Activated CD4-positive, alpha-beta T cell treated with anti-CD3 and anti-CD28 coated beads, Interleukin-2, amount 10 ng/mL, durations not matched to agents 7 days and 5 days (primary cell): Measurements from ENCODE around the gene ZNF608. TPM values are rescaled to one million over a fixed set of nuclear protein-coding genes. Genes with fewer than 3 reads are reported as not detected.

Source experiments
- CTCF ChIA-PET: fragments of 350-600 bp; sonication (Branson Sonifier 250); formaldehyde crosslinking; loops from one replicate; lab custom pipeline; 2021; ENCODE audit warnings: antibody characterized with exemption; lab: Charles Lee
- POLR2A ChIA-PET: fragments of 350-600 bp; sonication (Branson Sonifier 250); formaldehyde crosslinking; loops from one replicate; lab custom pipeline; 2021; ENCODE audit warnings: antibody characterized with exemption; lab: Charles Lee
- DNase-seq: peaks from one replicate; pipeline ENCODE4 v3.0.0-alpha.2; 2020
- H3K27ac Mint-ChIP-seq: one replicate; pipeline ENCODE4 v1.8.0; 2021; ENCODE audit warnings: mild to moderate bottlenecking, moderate library complexity, mixed read lengths
- H3K27me3 Mint-ChIP-seq: one replicate; pipeline ENCODE4 v1.8.0; 2021; ENCODE audit warnings: mixed read lengths
- H3K36me3 Mint-ChIP-seq: one replicate; pipeline ENCODE4 v1.8.0; 2021; ENCODE audit warnings: low read depth, mixed read lengths
- H3K4me1 Mint-ChIP-seq: one replicate; pipeline ENCODE4 v1.8.0; 2021; ENCODE audit warnings: mixed read lengths
- H3K4me3 Mint-ChIP-seq: one replicate; pipeline ENCODE4 v1.8.0; 2021; ENCODE audit warnings: mild to moderate bottlenecking, moderate library complexity, mixed read lengths
- H3K9me3 Mint-ChIP-seq: one replicate; pipeline ENCODE4 v1.8.0; 2021; ENCODE audit warnings: mixed read lengths
- total RNA-seq, 2 experiments: library from RNA; stranded (reverse); gene quantifications; one replicate each; pipeline ENCODE4 v1.2.3, GENCODE V29; 2021

ZNF608 gene
- total RNA-seq: not detected

- no peak for DNase-seq
- Mint-ChIP-seq H3K27me3 (peaks cover 19% of the 10 kb centered on the region), H3K36me3 (no peaks in the 10 kb centered on the region), H3K4me1 (peaks cover 20% of the 10 kb centered on the region), H3K4me3 (no peak within 1 kb of the TSS), H3K9me3 (no peaks in the 10 kb centered on the region), H3K27ac (no peak within 1 kb of the TSS)
- ChIA-PET POLR2A (interaction anchor here (0.6 kb wide), 1 partner anchor 15 kb away, joined by 4 read pairs; no protein-coding TSS in a partner anchor), CTCF (no interaction called here)
These were observed at the start of gene ZNF608 for GRCh38 chr5:124745928-124746915. Gene ZNF608 (minus strand): TSS chr5:124746639. CDS start chr5:124744989, 1,650 bp downstream.

- DNase-seq: no peak
- Mint-ChIP-seq H3K4me3 (no peak overlapping the region), H3K4me1 (no peaks in the 10 kb centered on the region), H3K9me3 (peaks cover 3% of the 10 kb centered on the region), H3K27ac (no peak overlapping the region), H3K36me3 (no peaks in the 10 kb centered on the region), H3K27me3 (no peaks in the 10 kb centered on the region)
- CTCF ChIA-PET: no interaction called here
- POLR2A ChIA-PET: no interaction called here
These were observed 49.4 kb upstream of the ZNF608 start for GRCh38 chr5:124795829-124796228.

GRCh38 chr5:124790895-124791732 is 44.7 kb upstream of the ZNF608 start:
- Mint-ChIP-seq H3K9me3 (peaks cover 5% of the 10 kb centered on the region), H3K4me3 (no peak overlapping the region), H3K27ac (no peak overlapping the region), H3K27me3 (no peaks in the 10 kb centered on the region), H3K4me1 (no peaks in the 10 kb centered on the region), H3K36me3 (no peaks in the 10 kb centered on the region)
- DNase-seq: no peak
- ChIA-PET CTCF (no interaction called here), POLR2A (no interaction called here)

GRCh38 chr5:124790301-124790894 is 44.0 kb upstream of the ZNF608 start:
- ChIA-PET POLR2A (no interaction called here), CTCF (no interaction called here)
- H3K36me3 Mint-ChIP-seq: no peaks in the 10 kb centered on the region

GRCh38 chr5:124789104-124789605 is 42.7 kb upstream of the ZNF608 start:
- H3K9me3 Mint-ChIP-seq: peaks cover 5% of the 10 kb centered on the region
- CTCF ChIA-PET: no interaction called here

More at GRCh38 chr5:124790301-124790894, 44.0 kb upstream of the ZNF608 start:
- no peaks in the 10 kb centered on the region for H3K27me3 Mint-ChIP-seq
- no peak overlapping the region for H3K27ac Mint-ChIP-seq
- H3K4me3 Mint-ChIP-seq: no peak overlapping the region
- no peaks in the 10 kb centered on the region for H3K4me1 Mint-ChIP-seq
- H3K9me3 Mint-ChIP-seq: peaks cover 5% of the 10 kb centered on the region
- no peak for DNase-seq

GRCh38 chr5:124783794-124784193 is 37.4 kb upstream of the ZNF608 start:
- Mint-ChIP-seq H3K27me3 (no peaks in the 10 kb centered on the region), H3K9me3 (no peaks in the 10 kb centered on the region), H3K4me1 (no peaks in the 10 kb centered on the region), H3K4me3 (no peak overlapping the region), H3K27ac (no peak overlapping the region), H3K36me3 (no peaks in the 10 kb centered on the region)
- ChIA-PET POLR2A (no interaction called here), CTCF (no interaction called here)
- no peak for DNase-seq

More at GRCh38 chr5:124789104-124789605, 42.7 kb upstream of the ZNF608 start:
- Mint-ChIP-seq H3K4me1 (no peaks in the 10 kb centered on the region), H3K27me3 (no peaks in the 10 kb centered on the region), H3K27ac (no peak overlapping the region), H3K36me3 (no peaks in the 10 kb centered on the region), H3K4me3 (no peak overlapping the region)
- POLR2A ChIA-PET: no interaction called here
- no peak for DNase-seq

- H3K4me3 Mint-ChIP-seq: no peak overlapping the region
- no peaks in the 10 kb centered on the region for H3K4me1 Mint-ChIP-seq
- no peaks in the 10 kb centered on the region for H3K36me3 Mint-ChIP-seq
- ChIA-PET POLR2A (no interaction called here), CTCF (no interaction called here)
- no peak for DNase-seq
- no peak overlapping the region for H3K27ac Mint-ChIP-seq
- no peaks in the 10 kb centered on the region for H3K27me3 Mint-ChIP-seq
- no peaks in the 10 kb centered on the region for H3K9me3 Mint-ChIP-seq
These were observed 36.8 kb upstream of the ZNF608 start for GRCh38 chr5:124783285-124783684.

GRCh38 chr5:124782262-124782661 is 35.8 kb upstream of the ZNF608 start:
- ChIA-PET CTCF (no interaction called here), POLR2A (no interaction called here)
- Mint-ChIP-seq H3K27me3 (no peaks in the 10 kb centered on the region), H3K36me3 (no peaks in the 10 kb centered on the region), H3K4me3 (no peak overlapping the region), H3K9me3 (peaks cover 4% of the 10 kb centered on the region), H3K27ac (no peak overlapping the region), H3K4me1 (no peaks in the 10 kb centered on the region)
- DNase-seq: no peak

GRCh38 chr5:124780011-124780410 is 33.6 kb upstream of the ZNF608 start:
- no peaks in the 10 kb centered on the region for H3K36me3 Mint-ChIP-seq
- DNase-seq: no peak
- CTCF ChIA-PET: no interaction called here
- no peaks in the 10 kb centered on the region for H3K27me3 Mint-ChIP-seq
- peaks cover 4% of the 10 kb centered on the region for H3K9me3 Mint-ChIP-seq
- no peak overlapping the region for H3K4me3 Mint-ChIP-seq
- H3K4me1 Mint-ChIP-seq: no peaks in the 10 kb centered on the region
- H3K27ac Mint-ChIP-seq: no peak overlapping the region
- POLR2A ChIA-PET: no interaction called here

GRCh38 chr5:124773315-124774311 is 27.2 kb upstream of the ZNF608 start:
- Mint-ChIP-seq H3K9me3 (peaks cover 4% of the 10 kb centered on the region), H3K27ac (no peak overlapping the region), H3K4me3 (no peak overlapping the region), H3K36me3 (no peaks in the 10 kb centered on the region), H3K4me1 (no peaks in the 10 kb centered on the region), H3K27me3 (no peaks in the 10 kb centered on the region)
- POLR2A ChIA-PET: interaction anchor here (0.6 kb wide), 1 partner anchor 19 kb away, joined by 3 read pairs; no protein-coding TSS in a partner anchor
- DNase-seq: no peak
- CTCF ChIA-PET: interaction anchor here (0.6 kb wide), 1 partner anchor 90 kb away, joined by 3 read pairs; no protein-coding TSS in a partner anchor

GRCh38 chr5:124772457-124773200 is 26.2 kb upstream of the ZNF608 start:
- no peaks in the 10 kb centered on the region for H3K9me3 Mint-ChIP-seq
- POLR2A ChIA-PET: no interaction called here
- no peak overlapping the region for H3K27ac Mint-ChIP-seq
- DNase-seq: no peak
- H3K4me3 Mint-ChIP-seq: no peak overlapping the region
- no peaks in the 10 kb centered on the region for H3K36me3 Mint-ChIP-seq
- no peaks in the 10 kb centered on the region for H3K4me1 Mint-ChIP-seq
- CTCF ChIA-PET: no interaction called here
- H3K27me3 Mint-ChIP-seq: no peaks in the 10 kb centered on the region
